Dedifferentiated amniotic fluid mesenchymal stem cell (primary cell): Measurements from ENCODE around the gene SLC5A6.
A peak's percentile ranks its signal among the peaks of the same experiment; 100 is the strongest.

Experiments used
- DNase-seq: peaks from one replicate; pipeline ENCODE4 v3.0.0-alpha.2; 2016; ENCODE audit errors: extremely low spot score

SLC5A6 gene

GRCh38 chr2:27236626-27237025, 24.6 kb upstream of the SLC5A6 start:
- DNase-seq, result no peak

DNA sequence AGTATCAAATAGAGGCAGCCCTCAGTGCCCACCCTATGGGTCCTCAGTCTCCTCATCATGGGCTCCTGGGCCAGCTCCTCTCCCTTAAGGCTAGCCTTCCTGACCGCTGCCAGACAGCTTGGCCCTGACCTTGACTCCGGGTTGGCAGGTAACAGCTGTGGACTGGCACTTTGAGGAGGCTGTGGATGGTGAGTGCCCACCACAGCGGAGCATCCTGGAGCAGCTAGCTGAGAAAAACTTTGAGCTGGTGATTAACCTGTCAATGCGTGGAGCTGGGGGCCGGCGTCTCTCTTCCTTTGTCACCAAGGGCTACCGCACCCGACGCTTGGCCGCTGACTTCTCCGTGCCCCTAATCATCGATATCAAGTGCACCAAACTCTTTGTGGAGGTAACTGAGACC, 24.1 kb upstream of the SLC5A6 start:
- no peak for DNase-seq

GRCh38 chr2:27233341-27233740, 21.3 kb upstream of the SLC5A6 start:
- DNase-seq, result no peak

DNA sequence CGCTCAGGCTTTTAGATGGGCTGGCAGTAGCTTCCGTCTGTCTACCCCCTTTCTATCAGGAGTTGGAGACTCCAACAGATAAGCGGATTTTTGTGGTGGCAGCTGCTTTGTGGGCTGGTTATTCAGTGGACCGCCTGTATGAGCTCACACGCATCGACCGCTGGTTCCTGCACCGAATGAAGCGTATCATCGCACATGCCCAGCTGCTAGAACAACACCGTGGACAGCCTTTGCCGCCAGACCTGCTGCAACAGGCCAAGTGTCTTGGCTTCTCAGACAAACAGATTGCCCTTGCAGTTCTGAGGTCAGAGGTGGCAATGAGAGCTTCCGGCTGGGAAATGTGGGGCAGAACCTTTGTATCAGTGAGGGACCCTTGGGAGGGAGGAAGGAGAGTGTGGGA, 19.9 kb upstream of the SLC5A6 start:
- DNase-seq, result no peak

DNA sequence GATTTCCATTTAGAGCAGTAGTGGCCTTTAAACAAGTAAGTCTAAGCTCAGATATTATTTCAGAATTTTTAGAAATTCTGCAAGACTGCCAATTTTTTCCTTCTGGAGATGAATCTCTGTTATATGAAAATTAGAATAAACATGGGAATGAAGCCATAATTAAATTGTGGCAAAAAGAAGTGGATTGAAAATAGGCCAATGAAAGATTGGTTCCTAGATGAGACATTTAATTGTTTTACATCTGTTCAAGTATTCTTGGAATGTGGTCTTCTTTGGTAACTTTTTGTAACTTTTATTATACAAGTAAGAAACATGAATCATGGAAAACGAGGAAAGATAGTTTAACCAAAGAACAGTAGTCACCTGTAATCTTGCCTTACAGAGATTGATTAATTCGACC, 15.4 kb upstream of the SLC5A6 start:
- DNase-seq, result no peak

DNA sequence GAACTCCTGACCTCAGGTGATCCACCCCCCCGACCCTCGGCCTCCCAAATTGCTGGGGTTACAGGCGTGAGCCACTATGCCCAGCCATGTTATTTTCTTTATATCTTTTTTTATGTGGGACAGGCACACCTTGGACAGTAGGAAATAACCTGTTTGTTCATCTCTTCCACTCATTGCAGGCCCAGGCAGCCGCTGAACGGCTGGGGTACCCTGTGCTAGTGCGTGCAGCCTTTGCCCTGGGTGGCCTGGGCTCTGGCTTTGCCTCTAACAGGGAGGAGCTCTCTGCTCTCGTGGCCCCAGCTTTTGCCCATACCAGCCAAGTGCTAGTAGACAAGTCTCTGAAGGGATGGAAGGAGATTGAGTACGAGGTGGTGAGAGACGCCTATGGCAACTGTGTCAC, 13.5 kb upstream of the SLC5A6 start:
- no peak for DNase-seq

DNA sequence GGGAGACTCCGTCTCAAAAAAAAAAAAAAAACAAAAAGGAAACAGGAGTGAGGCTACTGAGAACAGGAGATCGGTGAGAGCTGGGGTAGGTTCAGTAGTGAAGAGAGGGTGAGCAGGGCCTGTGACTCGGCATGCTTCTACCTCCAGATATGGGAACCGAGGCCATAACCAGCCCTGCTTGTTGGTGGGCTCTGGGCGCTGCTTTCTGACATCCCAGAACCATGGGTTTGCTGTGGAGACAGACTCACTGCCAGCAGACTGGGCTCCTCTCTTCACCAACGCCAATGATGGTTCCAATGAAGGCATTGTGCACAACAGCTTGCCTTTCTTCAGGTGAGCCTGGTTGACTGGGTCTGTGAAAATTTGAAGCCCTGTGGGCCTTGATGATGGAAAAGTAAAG, 11.3 kb upstream of the SLC5A6 start:
- no peak for DNase-seq

- no peak for DNase-seq
Observed at GRCh38 chr2:27222407-27222806, 10.3 kb upstream of the SLC5A6 start.

GRCh38 chr2:27221166-27221565, 9.1 kb upstream of the SLC5A6 start:
- no peak for DNase-seq

DNA sequence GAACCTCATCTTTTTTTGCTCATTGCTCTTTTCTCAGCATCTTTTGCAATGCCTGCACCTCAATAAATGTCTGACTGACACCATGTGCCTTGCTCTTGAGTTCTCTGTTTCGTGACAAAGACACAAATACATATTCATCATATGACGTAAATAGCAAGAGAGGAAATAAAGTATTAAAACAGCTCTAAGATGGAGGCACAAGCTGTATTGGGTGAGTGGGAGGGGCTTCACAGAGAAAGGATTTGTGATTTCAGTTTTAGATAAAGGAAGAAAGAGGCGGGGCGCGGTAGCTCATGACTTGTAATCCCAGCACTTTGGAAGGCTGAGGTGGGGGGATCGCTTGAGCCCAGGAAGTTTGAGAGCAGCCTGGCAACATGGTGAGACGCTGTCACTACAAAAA, 8.0 kb upstream of the SLC5A6 start:
- DNase-seq, result no peak

GRCh38 chr2:27219091-27219490, 7.0 kb upstream of the SLC5A6 start:
- no peak for DNase-seq

DNA sequence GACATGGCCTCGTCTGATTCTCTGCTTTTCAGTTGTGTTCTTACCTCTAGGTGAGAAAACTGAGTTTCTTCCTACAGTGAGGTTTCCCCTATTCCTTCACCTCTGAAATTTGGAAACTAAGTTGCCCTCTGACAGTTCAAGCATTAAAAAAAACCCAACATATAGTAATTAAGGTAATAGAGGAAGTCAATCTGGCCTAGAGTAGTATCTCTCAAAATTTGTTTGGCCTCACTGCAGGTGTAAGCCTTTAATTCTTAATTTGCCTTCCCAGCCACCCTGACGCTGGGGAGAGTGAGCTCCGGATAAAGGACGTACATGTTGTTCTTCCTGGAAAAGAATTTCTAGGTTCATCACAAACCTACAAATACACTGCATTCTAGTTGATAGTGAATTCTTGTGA, 6.5 kb upstream of the SLC5A6 start:
- DNase-seq, result no peak

- DNase-seq, result peak; percentile 68
Observed at GRCh38 chr2:27217173-27218121, 5.4 kb upstream of the SLC5A6 start, which contains the start of gene CAD. CAD (plus strand) TSS chr2:27217369; CDS start chr2:27217552, 183 bp downstream.

DNA sequence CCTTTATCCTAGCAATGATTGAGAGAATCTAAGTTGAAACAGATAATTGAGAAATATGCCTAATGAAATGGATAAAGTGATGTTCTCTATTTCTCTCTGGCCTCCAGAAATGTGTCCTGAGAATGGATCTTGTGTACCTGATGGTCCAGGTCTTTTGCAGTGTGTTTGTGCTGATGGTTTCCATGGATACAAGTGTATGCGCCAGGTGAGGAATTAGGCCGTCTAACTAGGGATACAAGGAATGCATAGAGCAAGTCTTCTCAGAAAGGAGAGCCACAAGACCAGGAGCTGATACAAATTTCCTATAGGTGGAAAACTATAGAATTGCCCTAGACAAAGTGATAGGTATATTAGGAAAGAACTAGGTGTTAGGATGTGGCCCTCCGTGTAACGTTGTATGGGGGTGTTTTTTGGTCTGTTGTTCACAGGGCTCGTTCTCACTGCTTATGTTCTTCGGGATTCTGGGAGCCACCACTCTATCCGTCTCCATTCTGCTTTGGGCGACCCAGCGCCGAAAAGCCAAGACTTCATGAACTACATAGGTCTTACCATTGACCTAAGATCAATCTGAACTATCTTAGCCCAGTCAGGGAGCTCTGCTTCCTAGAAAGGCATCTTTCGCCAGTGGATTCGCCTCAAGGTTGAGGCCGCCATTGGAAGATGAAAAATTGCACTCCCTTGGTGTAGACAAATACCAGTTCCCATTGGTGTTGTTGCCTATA, 4.5 kb upstream of the SLC5A6 start:
- DNase-seq, result no peak

DNA sequence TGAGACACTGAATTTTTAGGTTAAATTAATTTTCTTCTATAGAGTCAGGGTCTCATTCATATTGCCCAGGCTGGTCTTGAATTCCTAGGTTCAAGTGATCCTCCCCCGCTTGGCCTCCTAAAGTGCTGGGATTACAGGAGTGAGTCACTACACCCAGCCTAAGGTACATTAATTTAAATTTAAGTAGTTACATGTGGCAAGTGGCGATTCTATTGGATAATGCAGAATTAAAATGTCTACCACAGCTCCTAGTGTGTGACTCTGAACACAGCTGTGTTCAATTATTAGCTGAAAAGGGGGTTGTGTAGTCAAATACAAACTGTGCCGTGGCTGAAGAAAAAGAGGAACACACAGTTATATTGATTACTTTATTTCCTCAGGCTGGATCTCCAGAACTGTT, 2.9 kb upstream of the SLC5A6 start:
- DNase-seq, result no peak

DNA sequence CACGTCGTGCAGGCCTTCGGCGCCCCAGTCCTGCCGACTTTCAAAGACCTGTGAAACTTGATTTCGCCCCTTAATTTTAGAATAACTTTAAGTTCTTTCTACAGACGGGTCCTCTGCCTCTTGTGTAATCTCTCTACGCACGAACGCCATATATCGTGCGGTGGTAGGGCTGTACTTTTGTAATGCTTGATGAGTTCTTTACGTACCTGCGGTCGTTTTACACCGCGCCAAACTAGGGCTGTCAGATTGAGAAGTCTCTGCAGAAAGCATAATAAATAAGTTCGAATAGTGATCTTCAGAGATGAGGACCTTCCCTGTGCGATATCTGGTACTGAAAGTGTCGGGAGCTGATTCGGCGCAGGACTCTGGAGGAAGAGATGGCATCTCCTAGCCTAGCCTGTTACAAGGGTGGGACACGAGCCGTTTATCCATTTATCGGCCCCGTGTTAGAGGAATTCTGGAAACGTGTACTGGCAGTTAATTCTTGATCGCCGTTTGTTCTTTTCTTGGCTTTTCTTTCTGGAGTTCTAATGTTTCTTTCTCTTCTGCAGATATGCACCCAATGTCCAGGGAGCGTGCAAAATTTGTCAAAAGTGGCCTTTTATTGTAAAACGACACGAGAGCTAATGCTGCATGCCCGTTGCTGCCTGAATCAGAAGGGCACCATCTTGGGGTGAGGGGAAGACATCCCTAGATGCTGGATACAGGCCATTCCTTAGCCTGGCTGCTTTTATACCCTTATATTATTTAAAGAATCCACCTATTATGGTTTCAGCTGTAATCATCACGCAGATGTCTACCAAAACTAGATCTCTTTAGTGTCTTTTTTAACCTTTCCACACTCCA, 781 bp upstream of the SLC5A6 start:
- peak; percentile 52 for DNase-seq

DNA sequence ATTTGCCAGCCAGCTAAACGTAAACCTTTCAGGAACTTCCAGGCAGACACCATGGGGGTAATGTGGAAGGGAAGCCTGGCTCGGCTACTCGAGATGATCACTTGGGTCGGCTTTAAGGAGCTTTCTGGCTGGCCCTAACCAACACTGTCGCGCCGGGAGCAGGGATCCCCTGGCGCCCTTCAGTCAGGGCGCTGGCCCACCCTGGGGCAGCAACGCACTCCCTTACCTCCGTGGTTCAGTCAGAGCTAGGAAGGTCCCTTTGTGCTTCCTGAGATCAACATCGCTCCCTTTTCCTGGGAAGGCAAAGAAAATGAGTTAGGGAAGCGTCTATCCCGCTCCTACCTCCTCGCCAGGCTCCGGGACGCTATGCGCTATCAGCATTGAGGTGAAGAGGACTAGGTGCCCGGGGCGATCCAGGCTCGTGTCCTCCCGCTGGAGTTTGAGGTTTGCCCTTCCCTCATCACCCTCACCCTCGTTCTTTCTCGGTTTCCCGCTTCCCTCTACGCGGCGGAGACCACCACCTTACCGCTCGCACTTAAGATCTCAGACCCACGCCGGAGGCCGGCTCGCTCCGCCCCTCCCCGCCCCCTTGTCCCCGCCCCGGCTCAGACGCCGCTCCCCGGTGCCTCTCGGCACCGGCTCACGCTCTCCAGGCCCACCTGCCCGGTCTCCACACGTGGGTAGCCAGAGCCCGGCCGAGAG, 676 bp downstream of the SLC5A6 start:
- no peak for DNase-seq

DNA sequence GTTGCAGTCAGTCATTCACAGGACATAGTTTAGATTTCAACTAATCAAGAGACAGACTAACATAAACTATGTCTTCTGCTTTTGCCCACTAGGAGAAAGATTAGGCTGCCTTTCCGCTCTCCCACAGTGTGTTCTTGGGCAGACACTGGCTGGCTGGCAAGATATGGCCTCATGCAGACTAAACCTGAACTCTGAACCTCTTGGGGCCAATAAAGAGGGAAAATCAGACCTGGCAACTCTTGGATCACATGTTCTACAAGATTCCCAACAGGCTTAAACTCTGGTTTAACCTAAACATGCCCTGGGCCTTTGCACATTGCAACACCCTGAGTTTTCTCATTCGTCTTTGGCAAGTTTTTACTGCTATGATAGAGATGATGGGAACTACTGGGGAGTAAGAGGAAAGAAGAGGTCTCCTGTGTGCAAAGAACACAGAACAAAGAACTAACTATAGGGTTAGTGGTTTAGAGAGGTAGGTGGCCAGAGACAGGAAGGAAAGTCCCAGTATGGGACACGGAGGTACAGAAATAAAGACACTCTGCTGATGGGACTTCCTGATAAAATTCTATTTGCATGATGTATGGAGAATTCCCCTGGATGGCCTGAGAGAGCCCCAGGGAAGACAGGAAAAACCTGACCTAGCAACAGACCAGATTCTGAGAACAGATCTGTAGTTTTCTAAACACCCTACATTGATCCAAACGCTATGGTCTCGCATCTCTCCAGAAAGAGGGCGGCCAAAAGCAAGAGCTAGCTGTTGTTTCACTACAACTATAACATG, 2.3 kb downstream of the SLC5A6 start:
- DNase-seq, result no peak

DNA sequence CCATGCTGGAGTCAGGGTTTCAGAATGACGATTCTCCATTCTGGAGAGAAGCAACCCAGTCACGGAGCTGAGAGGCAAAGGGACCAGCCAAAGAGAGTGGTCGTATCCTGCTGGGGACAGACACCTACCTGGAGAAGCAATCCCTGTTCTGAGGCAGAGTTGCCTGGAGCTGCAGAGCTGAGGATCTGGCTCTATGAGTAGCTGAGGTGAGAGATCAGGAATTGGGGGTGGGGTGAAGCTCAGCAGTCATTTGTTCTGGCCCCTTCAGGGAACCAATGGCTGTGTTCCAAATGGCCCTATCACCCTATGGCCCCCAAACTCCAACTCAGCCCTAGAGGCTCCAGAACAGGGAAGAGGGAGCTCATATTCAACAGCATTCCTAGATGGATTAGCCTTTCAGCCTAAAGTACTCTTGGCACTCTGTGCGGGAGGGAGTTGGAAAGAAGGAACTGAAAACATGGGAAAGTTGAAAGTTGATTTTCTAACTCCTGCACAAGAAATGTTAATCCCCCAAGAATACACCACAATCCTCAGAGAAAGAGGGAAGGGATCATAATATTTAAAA, 3.5 kb downstream of the SLC5A6 start:
- no peak for DNase-seq

DNA sequence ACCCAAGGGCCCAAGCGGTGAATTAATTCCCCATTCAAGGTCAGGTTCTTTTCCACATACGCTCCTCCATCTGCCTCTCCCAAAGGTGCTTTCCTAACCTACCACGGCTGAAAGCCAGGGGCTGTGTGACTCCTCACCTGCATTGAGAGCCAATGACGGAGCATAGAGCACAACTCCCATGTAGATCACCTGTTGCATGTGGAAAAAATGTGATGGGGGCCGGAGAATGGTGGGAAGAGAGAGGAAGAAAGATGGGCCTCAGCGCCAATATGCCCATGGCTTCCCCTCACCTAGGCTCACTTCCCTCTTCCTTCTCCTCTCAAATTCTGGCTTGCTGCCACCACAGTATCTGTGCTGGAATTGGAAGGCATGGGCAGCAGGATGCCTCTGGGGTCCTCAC, 5.7 kb downstream of the SLC5A6 start:
- no peak for DNase-seq
